ENCODE data around the gene TUBB3. TPM values are rescaled to one million over a fixed set of nuclear protein-coding genes. Genes with fewer than 3 reads are reported as not detected.

Gene TUBB3
- total RNA-seq, 1 experiment from 2014 or later, result 173 TPM

DNA sequence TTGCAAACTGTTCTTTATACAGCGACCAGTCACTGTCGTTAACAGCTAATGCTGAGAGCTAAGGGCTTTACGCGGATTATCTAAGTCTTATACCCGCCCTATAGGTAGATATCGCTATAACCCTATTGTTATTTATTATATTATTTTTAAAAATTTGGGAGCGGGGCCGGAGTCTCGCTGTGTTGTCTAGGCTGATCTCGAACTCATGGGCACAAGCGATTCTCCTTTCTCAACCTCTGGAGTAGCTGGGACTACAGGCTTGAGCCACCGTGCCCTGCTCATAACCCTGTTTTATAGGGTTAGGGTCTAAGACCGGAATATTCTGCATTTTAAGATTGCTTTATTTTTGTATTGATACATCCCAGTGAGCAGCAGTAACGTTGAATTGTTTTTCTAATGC, 50.1 kb downstream of the TUBB3 start:
- ATAC-seq (no peak), DNase-seq (ENCODE audit: low read depth, low spot score) (no peak)
- no peaks in the 10 kb centered on the region; a peak in 1 of 4 replicates for H3K9me3 ChIP-seq (ENCODE audit: control insufficient read depth in 1 of 2, insufficient read depth in 1 of 2, low read depth in 1 of 2, low read length in 2 of 2)
- H3K79me2 ChIP-seq (ENCODE audit: insufficient read depth, low read length), result peaks cover 56% of the 10 kb centered on the region
- H3K9ac ChIP-seq (ENCODE audit: low read length), result peak overlapping the region; percentile 99
- H3K36me3 ChIP-seq (ENCODE audit: control insufficient read depth in 1 of 2, insufficient read depth in 2 of 2, low read length in 2 of 2), result peaks cover 7 to 13% of the 10 kb centered on the region in 2 experiments; a peak in 3 of 4 replicates
- H2AFZ ChIP-seq (ENCODE audit: low read depth, low read length, poor library complexity, severe bottlenecking), result no peak overlapping the region
- no peaks in the 10 kb centered on the region for H3K27me3 ChIP-seq (ENCODE audit: insufficient read depth, low read length)
- ChIA-PET CTCF (interaction anchor here (1.0 kb wide), 1 partner anchor 46 kb away, joined by 3 read pairs; the partner anchor contains the start of gene DBNDD1), POLR2A (interaction anchor here (1.0 to 2.8 kb wide), 3 partner anchors 50 to 109 kb away, joined by 3 to 21 read pairs (median 4); partner anchors contain the start of genes TCF25 and TUBB3), RAD21 (ENCODE audit: low non-redundant PET in 1 of 2, low total read pairs in 2 of 2, uncharacterized antibody in 2 of 2, unreplicated experiment in 2 of 2) (interaction anchor here in 1 of 2 experiments (0.7 kb wide), 1 partner anchor 62 kb away, joined by 3 read pairs; no protein-coding TSS in a partner anchor)
- H3K27ac ChIP-seq (ENCODE audit: low read depth, low read length), result peak overlapping the region; percentile 81
- TF ChIP-seq ZFX (IDR thresholded peaks at IDR 0.05), result no peak
- TF ChIP-seq, protein P1, sequence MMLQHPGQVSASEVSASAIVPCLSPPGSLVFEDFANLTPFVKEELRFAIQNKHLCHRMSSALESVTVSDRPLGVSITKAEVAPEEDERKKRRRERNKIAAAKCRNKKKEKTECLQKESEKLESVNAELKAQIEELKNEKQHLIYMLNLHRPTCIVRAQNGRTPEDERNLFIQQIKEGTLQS (IDR thresholded peaks at IDR 0.05), result no peak
- TF ChIP-seq, protein P2, sequence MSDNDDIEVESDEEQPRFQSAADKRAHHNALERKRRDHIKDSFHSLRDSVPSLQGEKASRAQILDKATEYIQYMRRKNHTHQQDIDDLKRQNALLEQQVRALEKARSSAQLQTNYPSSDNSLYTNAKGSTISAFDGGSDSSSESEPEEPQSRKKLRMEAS (IDR thresholded peaks at IDR 0.05), result no peak
- no TSS peak for BruUV-seq (replicated peaks)
- H4K20me1 ChIP-seq (ENCODE audit: insufficient read depth), result peaks cover 3% of the 10 kb centered on the region; the same call in 1 of the 2 replicates
- H3K9me2 ChIP-seq (ENCODE audit: insufficient read depth), result no peaks in the 10 kb centered on the region
- peak overlapping the region; percentile 93 to 98 for H3K4me3 ChIP-seq (replicated peaks in 1 of 2; ENCODE audit: low read depth in 1 of 2, low read length in 2 of 2)
- H3K4me2 ChIP-seq (ENCODE audit: low read length), result peak overlapping the region; percentile 84
- peaks cover 11 to 21% of the 10 kb centered on the region in 2 experiments; a peak in 3 of 4 replicates for H3K4me1 ChIP-seq (ENCODE audit: control insufficient read depth in 1 of 2, insufficient read depth in 2 of 2, low read length in 2 of 2)
- intact Hi-C loops (cut with micrococcal nuclease), result no loop called here

- intact Hi-C loops (cut with micrococcal nuclease), result no loop called here
- Histone ChIP-seq H3K4me3 (replicated peaks in 1 of 2; ENCODE audit: low read depth in 1 of 2, low read length in 2 of 2) (peak overlapping the region; percentile 93 to 98), H3K9me3 (ENCODE audit: control insufficient read depth in 1 of 2, insufficient read depth in 1 of 2, low read depth in 1 of 2, low read length in 2 of 2) (no peaks in the 10 kb centered on the region; a peak in 1 of 4 replicates), H3K36me3 (ENCODE audit: control insufficient read depth in 1 of 2, insufficient read depth in 2 of 2, low read length in 2 of 2) (peaks cover 10 to 16% of the 10 kb centered on the region in 2 experiments), H3K9me2 (ENCODE audit: insufficient read depth) (no peaks in the 10 kb centered on the region), H3K27me3 (ENCODE audit: insufficient read depth, low read length) (no peaks in the 10 kb centered on the region), H3K79me2 (ENCODE audit: insufficient read depth, low read length) (peaks cover 61% of the 10 kb centered on the region), H3K4me1 (ENCODE audit: control insufficient read depth in 1 of 2, insufficient read depth in 2 of 2, low read length in 2 of 2) (peaks cover 11 to 21% of the 10 kb centered on the region in 2 experiments; a peak in 3 of 4 replicates), H3K27ac (ENCODE audit: low read depth, low read length) (peak overlapping the region; percentile 81; the same call in 1 of the 2 replicates), H3K4me2 (ENCODE audit: low read length) (peak overlapping the region; percentile 84), H3K9ac (ENCODE audit: low read length) (peak overlapping the region; percentile 99), H4K20me1 (ENCODE audit: insufficient read depth) (peaks cover 3% of the 10 kb centered on the region; the same call in 1 of the 2 replicates), H2AFZ (ENCODE audit: low read depth, low read length, poor library complexity, severe bottlenecking) (no peak overlapping the region)
- RAD21 ChIA-PET (ENCODE audit: low non-redundant PET in 1 of 2, low total read pairs in 2 of 2, uncharacterized antibody in 2 of 2, unreplicated experiment in 2 of 2), result interaction anchor here in 1 of 2 experiments (0.7 kb wide), 1 partner anchor 62 kb away, joined by 3 read pairs; no protein-coding TSS in a partner anchor
- TSS peak; percentile 74 for BruUV-seq (replicated peaks)
- ATAC-seq, result no peak
- TF ChIP-seq, protein P1 (IDR thresholded peaks at IDR 0.05), result no peak
- TF ChIP-seq EZH2phosphoT487 (IDR thresholded peaks at IDR 0.05; ENCODE audit: borderline replicate concordance) (no peak), SRF (IDR thresholded peaks at IDR 0.05; ENCODE audit: low read depth) (no peak), FOSL1 (IDR thresholded peaks at IDR 0.05; ENCODE audit: low read depth) (no peak), CTCF (IDR thresholded peaks at IDR 0.05 in 2 of 3, conservative IDR thresholded peaks at IDR 0.05 in 1 of 3; ENCODE audit: borderline replicate concordance in 1 of 3, insufficient read depth in 1 of 3, low read depth in 2 of 3, low read length in 2 of 3) (no peak), POLR2A (IDR thresholded peaks at IDR 0.05; ENCODE audit: borderline replicate concordance, extremely low read depth, insufficient read depth, insufficient read length) (no peak), ELF1 (IDR thresholded peaks at IDR 0.05; ENCODE audit: borderline replicate concordance, low read depth) (no peak), SIN3A (IDR thresholded peaks at IDR 0.05; ENCODE audit: low read depth) (no peak)
- CTCF ChIA-PET, result no interaction called here
- no peak for DNase-seq (ENCODE audit: low read depth, low spot score)
- POLR2A ChIA-PET, result interaction anchor here (1.7 to 2.8 kb wide), 2 partner anchors 51 to 100 kb away, joined by 4 to 21 read pairs; partner anchors contain the start of genes TCF25 and TUBB3
These were observed 50.7 kb downstream of the TUBB3 start for GRCh38 chr16:89973654-89974335.

Data from HCT116 (cell line).